Fibroblast of lung (primary cell): ENCODE measurements around the gene NECAP2. TPM values are rescaled to one million over a fixed set of nuclear protein-coding genes. Genes with fewer than 3 reads are reported as not detected.
A peak's percentile ranks its signal among the peaks of the same experiment; 100 is the strongest.
"Not testable (repeated sequence)": the region's sequence is repeated elsewhere in the genome, so short reads cannot be mapped to it uniquely, and the experiment has no call there.

Experiments used
- DNase-seq, 2 donors: peaks; one replicate each; pipeline versions ENCODE4 v3.0.0 to v3.0.0-alpha.2; 2010; ENCODE audit warnings: low read depth in 2 of 2
- H2AFZ ChIP-seq: 2 replicates; pipeline ENCODE4 v1.5.1; 2012; ENCODE audit warnings: low read length, control low read depth, inconsistent platforms
- H3K27ac ChIP-seq: 2 replicates; pipeline ENCODE4 v1.5.1; 2011; ENCODE audit warnings: low read length, control low read depth; ENCODE audit not compliant: insufficient read depth
- H3K27me3 ChIP-seq: 2 replicates; pipeline ENCODE4 v1.5.1; 2011; ENCODE audit warnings: mild to moderate bottlenecking, low read length; ENCODE audit not compliant: control insufficient read depth, insufficient read depth
- H3K36me3 ChIP-seq: 2 replicates; pipeline ENCODE4 v1.5.1; 2011; ENCODE audit warnings: low read length; ENCODE audit not compliant: control insufficient read depth, insufficient read depth
- H3K4me1 ChIP-seq: 2 replicates; pipeline ENCODE4 v1.5.1; 2011; ENCODE audit warnings: low read length; ENCODE audit not compliant: control insufficient read depth, insufficient read depth; ENCODE audit errors: extremely low read depth
- H3K4me2 ChIP-seq: 2 replicates; pipeline ENCODE4 v1.5.1; 2011; ENCODE audit warnings: low read length, control low read depth; ENCODE audit not compliant: insufficient read depth; ENCODE audit errors: extremely low read depth
- H3K4me3 ChIP-seq, 4 experiments: fragments of 200-600 bp in 1 of 4; sonication (generic) in 1 of 4; replicated peaks in 1 of 4; 2 replicates each; pipeline ENCODE4 v1.5.1; 2011 to 2016; ENCODE audit warnings: low read length in 4 of 4, low read depth in 3 of 4, mild to moderate bottlenecking in 3 of 4, control low read depth in 2 of 4, inconsistent platforms in 1 of 4, mixed read lengths in 1 of 4; ENCODE audit not compliant: insufficient read depth in 1 of 4; ENCODE audit errors: control extremely low read depth in 1 of 4
- H3K79me2 ChIP-seq: 2 replicates; pipeline ENCODE4 v1.5.1; 2012; ENCODE audit warnings: mild to moderate bottlenecking, low read length, inconsistent platforms; ENCODE audit not compliant: control insufficient read depth, insufficient read depth
- H3K9ac ChIP-seq: 2 replicates; pipeline ENCODE4 v1.5.1; 2011; ENCODE audit warnings: mild to moderate bottlenecking, low read length, control low read depth; ENCODE audit not compliant: insufficient read depth
- H3K9me3 ChIP-seq: 2 replicates; pipeline ENCODE4 v1.5.1; 2012; ENCODE audit warnings: low read depth, low read length; ENCODE audit not compliant: control insufficient read depth, insufficient read depth
- H4K20me1 ChIP-seq: 2 replicates; pipeline ENCODE4 v1.5.1; 2011; ENCODE audit warnings: low read length; ENCODE audit not compliant: control insufficient read depth, insufficient read depth; ENCODE audit errors: extremely low read depth
- EZH2 ChIP-seq: IDR thresholded peaks from 2 replicates; pipeline ENCODE4 v1.5.1; 2012; ENCODE audit warnings: low read length, control low read depth, mild to moderate bottlenecking; ENCODE audit errors: missing control alignments
- polyA plus RNA-seq, 2 donors: library from polyadenylated mRNA; depleted of rRNA in 1 of 2; stranded (reverse) in 1 of 2; unstranded in 1 of 2; fragments of >200 nt; gene quantifications; 2 replicates each; pipeline ENCODE4 v1.2.1, GENCODE V29; 2011 to 2012; ENCODE audit warnings: missing spikeins in 1 of 2
- total RNA-seq: library from RNA; depleted of rRNA; stranded (reverse); fragments of >200 nt; gene quantifications from 2 replicates; pipeline ENCODE4 v1.2.1, GENCODE V29; 2014
- TF ChIP-seq, protein P1 (sequence below), 2 donors: IDR thresholded peaks in 1 of 2; conservative IDR thresholded peaks in 1 of 2; 1 replicate in 1 of 2; 2 replicates in 1 of 2; pipeline ENCODE4 v1.5.1; 2011 to 2012; ENCODE audit warnings: low read length in 2 of 2, control low read depth in 1 of 2, inconsistent platforms in 1 of 2, low read depth in 1 of 2, mild to moderate bottlenecking in 1 of 2

NECAP2 gene
- total and polyA plus RNA-seq, 2 donors (not counting 1 experiment from before 2014, with no cell fraction given), result 83.9 to 97.0 TPM

DNA sequence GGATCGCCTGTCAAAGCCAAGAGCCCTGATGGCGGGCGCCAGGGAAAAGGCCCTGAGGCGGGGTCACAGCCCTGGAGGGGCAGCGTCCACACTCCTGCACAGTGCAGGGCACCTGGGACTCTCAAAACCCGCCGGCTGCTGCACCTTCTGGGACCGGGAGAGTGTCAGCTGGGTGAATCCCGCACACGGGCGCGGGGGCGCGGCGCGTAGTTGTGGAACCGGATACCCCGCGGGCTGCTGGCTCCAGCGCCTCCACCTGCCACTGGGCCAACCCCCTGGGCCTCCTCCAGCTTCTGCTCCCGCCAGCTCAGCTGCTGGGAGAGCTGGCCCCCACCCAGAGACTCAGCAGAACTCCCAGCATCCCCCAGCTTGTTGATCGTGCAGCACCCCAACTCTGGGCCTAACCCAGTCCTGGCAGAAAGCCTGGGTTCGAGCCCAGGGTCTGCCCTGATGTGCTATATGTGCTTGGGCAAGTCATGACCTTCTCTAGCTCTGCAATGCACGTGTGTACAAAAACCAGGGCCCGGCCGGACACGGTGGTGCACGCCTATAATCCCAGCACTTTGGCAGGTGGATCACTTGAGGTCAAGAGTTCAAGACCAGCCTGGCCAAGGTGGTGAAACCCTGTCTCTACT lies 33.8 kb downstream of the NECAP2 start:
- no peak overlapping the region for H3K4me2 ChIP-seq
- no peaks in the 10 kb centered on the region for H3K79me2 ChIP-seq
- DNase-seq, result no peak
- H3K27me3 ChIP-seq, result no peaks in the 10 kb centered on the region
- no peaks in the 10 kb centered on the region for H4K20me1 ChIP-seq
- H3K9me3 ChIP-seq, result no peaks in the 10 kb centered on the region
- no peak overlapping the region for H3K27ac ChIP-seq
- no peak overlapping the region for H3K4me3 ChIP-seq
- no peak for TF ChIP-seq EZH2
- TF ChIP-seq, protein P1, sequence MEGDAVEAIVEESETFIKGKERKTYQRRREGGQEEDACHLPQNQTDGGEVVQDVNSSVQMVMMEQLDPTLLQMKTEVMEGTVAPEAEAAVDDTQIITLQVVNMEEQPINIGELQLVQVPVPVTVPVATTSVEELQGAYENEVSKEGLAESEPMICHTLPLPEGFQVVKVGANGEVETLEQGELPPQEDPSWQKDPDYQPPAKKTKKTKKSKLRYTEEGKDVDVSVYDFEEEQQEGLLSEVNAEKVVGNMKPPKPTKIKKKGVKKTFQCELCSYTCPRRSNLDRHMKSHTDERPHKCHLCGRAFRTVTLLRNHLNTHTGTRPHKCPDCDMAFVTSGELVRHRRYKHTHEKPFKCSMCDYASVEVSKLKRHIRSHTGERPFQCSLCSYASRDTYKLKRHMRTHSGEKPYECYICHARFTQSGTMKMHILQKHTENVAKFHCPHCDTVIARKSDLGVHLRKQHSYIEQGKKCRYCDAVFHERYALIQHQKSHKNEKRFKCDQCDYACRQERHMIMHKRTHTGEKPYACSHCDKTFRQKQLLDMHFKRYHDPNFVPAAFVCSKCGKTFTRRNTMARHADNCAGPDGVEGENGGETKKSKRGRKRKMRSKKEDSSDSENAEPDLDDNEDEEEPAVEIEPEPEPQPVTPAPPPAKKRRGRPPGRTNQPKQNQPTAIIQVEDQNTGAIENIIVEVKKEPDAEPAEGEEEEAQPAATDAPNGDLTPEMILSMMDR (conservative IDR thresholded peaks at IDR 0.05 in 1 of 2, IDR thresholded peaks at IDR 0.05 in 1 of 2; ENCODE audit: low read depth in 1 of 2, low read length in 2 of 2), result no peak
- no peak overlapping the region for H2AFZ ChIP-seq
- peaks cover 7% of the 10 kb centered on the region for H3K36me3 ChIP-seq
- no peaks in the 10 kb centered on the region for H3K4me1 ChIP-seq
- no peak overlapping the region for H3K9ac ChIP-seq

DNA sequence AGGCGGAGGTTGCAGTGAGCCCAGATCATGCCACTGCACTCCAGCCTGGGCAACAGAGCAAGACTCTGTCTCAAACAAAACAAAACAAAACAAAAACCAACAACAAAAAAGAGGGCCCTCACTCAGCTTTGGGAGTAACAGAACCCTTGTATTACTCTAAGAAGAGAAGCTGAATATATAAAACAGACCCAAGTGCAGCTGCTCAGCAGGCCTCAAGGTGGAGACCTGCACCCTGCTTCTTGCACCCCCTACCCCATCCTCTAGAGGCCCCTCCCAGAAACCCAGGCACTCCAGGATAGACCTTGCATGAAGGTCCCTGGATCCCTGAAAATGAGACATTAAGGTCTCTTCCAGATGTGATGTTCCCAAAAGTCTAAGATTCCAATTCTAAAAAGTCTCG lies 34.4 kb downstream of the NECAP2 start:
- H2AFZ ChIP-seq, H3K4me2 ChIP-seq, H3K79me2 ChIP-seq, H4K20me1 ChIP-seq, H3K4me1 ChIP-seq, H3K9ac ChIP-seq, DNase-seq, H3K4me3 ChIP-seq, H3K9me3 ChIP-seq, H3K27ac ChIP-seq, H3K36me3 ChIP-seq, H3K27me3 ChIP-seq: not testable (repeated sequence)
- TF ChIP-seq, protein P1 (conservative IDR thresholded peaks at IDR 0.05 in 1 of 2, IDR thresholded peaks at IDR 0.05 in 1 of 2; ENCODE audit: low read depth in 1 of 2, low read length in 2 of 2), result peak in 1 of 2 donors; percentile 7

DNA sequence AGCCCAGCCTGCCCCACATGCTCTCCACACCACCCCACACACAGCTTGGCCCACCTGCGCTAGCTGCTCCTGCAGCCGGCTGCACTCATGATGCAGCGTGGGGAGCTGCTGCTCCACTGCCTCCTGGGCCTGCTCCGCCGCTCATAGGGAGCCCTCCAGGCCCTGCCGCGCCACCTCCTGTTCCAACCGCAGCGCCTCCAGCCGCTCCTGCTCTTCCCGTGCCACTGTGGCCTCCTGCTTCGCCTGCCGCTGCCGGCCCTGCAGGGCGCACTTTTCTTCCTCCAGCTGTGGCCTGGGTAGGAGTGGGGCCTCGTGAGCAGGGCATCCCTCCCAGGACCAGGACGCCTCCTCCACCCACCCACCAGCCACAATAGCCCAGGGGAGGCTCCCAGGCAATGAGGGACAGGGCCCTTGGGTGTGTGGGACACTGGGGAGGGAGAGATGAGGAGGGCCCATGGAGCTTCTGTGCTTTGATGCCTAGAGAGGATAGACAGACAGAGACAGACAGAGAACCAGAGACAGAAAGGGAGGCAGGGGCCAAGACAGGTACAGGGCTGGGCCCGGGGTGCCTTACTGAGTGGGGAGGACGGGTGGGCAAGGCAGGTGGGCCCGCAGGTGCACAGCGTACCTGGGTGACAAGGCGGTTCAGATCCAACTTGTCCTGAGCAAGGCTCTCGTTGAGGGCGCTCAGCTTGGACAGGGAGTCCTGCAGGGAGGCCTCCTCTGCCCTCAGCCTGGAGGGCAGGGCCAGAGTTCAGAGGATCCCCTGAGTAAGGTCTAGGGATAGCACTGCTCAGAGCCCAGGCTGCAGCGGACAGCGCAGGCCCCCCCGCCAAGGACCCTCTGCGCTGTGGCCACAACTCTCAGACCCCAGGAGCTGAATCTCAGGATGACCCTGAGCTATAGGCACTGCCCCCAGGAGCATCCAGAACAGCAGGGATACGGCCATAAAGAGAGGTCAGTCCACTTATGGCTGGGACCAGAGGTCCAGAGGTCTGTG lies 35.5 kb downstream of the NECAP2 start:
- H4K20me1 ChIP-seq, H3K27me3 ChIP-seq, H3K36me3 ChIP-seq, H2AFZ ChIP-seq, H3K4me1 ChIP-seq, H3K4me2 ChIP-seq, DNase-seq, H3K4me3 ChIP-seq, H3K9me3 ChIP-seq, H3K9ac ChIP-seq, H3K27ac ChIP-seq, H3K79me2 ChIP-seq: not testable (repeated sequence)
